CD4-positive, alpha-beta T cell treated with Interleukin-6 for 4 hours (primary cell): ENCODE results near the gene MACROD2.
"Not testable (repeated sequence)": the region's sequence is repeated elsewhere in the genome, so short reads cannot be mapped to it uniquely, and the experiment has no call there.

Experiments
- DNase-seq: peaks from one replicate; pipeline ENCODE4 v3.0.0-alpha.2; 2020; ENCODE audit warnings: mixed read lengths

The MACROD2 gene

GRCh38 chr20:14972690-14973089, 977.4 kb downstream of the MACROD2 start:
- no peak for DNase-seq

- no peak for DNase-seq
Measured at GRCh38 chr20:14979453-14979986, 984.2 kb downstream of the MACROD2 start.

DNA sequence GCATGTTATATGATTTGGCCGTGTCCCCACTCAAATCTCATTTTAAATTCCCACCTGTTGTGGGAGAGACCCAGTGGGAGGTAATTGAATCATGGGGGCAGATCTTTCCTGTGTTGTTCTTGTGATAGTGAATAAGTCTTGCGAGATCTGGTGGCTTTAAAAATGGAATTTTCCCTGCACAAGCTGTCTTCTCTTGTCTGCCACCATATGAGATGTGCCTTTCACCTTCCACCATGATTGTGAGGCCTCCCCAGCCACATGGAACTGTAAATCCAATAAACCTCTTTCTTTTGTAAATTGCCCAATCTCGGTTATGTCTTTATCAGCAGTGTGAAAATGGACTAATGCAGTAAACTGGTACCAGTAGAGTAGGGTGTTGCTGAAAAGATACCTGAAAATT, 986.2 kb downstream of the MACROD2 start:
- not testable (repeated sequence) for DNase-seq

- not testable (repeated sequence) for DNase-seq
Measured at GRCh38 chr20:14982324-14982723, 987.0 kb downstream of the MACROD2 start.

DNA sequence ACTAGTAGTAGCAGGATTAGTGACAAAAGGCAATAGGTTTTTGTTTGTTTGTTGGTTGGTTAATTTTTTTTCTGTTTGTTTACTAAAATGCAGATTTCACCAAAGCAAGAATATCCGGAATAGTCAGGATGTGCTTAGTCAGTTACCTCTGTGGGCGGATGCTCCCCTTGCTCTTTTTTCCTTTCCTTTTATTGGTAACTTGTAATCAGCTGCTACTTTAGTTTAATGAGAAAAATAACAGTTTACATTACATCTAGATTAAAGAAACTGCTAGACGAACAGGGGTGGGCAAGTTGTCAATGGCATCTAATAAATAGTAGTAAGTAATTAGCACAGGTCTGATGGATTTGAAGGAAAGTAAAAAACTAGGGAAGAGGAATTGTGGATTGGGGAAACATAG, 989.0 kb downstream of the MACROD2 start:
- no peak for DNase-seq

- no peak for DNase-seq
Measured at GRCh38 chr20:14984768-14985622, 989.7 kb downstream of the MACROD2 start.

DNA sequence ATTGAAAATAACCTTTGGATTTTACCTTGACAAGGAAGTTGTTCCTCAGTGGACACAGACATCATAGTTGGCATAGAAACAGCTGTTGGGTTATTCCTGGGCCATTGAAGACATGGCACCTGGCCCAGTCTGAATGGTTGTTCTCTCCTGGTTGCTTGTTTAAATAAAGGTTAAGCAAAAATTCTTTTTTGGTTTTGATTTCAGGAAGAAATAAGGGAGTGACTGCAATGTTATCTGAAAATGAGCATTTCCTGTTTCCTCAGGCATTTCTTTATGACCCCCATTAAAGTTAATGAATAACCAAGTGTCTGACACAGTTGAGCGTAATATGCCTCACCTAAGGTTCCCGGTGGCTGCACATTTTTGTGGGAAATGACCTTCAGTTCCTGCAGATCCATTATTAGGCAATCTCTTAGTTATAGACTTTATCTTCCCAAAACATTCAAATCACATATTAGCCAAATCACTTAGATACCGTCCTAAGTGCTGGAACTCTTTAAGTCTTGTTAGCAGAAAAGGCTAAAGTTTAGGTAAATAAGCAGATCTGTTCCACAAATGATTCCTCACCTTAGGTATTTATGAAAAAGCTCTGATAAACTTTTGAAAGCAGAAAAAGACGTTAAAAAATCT, 990.8 kb downstream of the MACROD2 start:
- DNase-seq, result no peak

DNA sequence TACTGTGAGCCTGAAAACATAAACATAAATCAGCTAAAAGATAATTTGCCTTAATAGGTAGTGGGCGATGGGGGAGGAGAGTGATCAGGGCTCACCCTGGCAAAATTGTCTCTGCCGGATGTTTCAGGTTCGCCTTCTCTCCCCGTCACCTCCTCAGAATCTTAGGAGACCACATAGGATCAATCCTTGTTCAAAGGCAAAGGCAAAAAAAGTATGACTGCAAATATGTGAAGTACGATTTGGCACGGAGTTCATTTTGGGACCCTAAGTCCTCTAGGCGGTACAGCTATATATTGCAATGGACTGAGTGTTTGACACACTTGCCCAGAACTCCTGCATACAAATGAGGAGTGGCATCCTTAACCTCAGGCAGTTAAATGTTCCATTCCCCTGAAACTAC, 991.3 kb downstream of the MACROD2 start:
- DNase-seq, result no peak

GRCh38 chr20:14989535-14990290, 994.4 kb downstream of the MACROD2 start:
- no peak for DNase-seq

- DNase-seq, result no peak
Measured at GRCh38 chr20:14991023-14991422, 995.7 kb downstream of the MACROD2 start.

- DNase-seq, result no peak
Measured at GRCh38 chr20:14992153-14992552, 996.8 kb downstream of the MACROD2 start.

DNA sequence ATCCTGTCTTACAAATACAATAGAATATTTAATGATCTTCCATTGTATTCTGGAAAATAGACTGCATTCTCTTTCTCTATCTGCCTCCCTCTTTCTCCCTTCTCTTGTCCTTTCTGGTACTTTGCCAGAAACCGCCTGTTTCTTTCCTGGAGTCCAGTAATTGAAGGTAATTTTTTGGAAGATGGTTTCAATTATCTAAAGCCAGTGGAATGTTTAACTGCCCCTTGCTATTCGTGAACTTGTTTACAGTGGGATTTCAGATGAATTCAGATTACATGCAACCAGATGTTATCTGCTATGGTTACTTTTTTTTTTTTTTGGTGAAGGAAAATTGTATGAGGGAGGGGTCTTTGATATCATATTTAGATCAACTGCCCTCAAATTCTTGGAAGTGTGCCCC, 997.6 kb downstream of the MACROD2 start:
- DNase-seq, result no peak

- no peak for DNase-seq
Measured at GRCh38 chr20:14996883-14997672, 1001.8 kb downstream of the MACROD2 start.

- DNase-seq, result no peak
Measured at GRCh38 chr20:14997791-14998190, 1002.5 kb downstream of the MACROD2 start.

- no peak for DNase-seq
Measured at GRCh38 chr20:15005300-15005986, 1010.1 kb downstream of the MACROD2 start.

DNA sequence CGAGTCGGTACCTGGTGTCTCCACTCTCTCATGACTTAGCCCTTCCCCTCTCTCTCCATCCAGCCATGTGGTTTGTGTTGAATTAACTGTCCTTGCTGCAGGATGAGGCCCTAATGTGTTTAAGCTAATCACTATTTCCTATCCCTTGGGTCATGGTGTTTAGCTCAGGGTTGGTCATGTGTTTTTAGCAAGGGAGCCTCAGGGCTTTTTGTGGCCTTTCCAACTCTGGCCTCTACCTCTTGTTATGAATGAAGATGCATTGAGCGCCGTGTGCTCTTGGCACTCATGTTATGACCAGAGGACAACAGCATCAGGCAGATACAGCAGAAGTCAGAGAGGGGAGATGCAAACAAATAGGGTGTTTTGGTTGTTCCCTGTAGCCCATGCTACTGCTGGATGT, 1016.3 kb downstream of the MACROD2 start:
- DNase-seq, result no peak

GRCh38 chr20:15012566-15012965, 1017.2 kb downstream of the MACROD2 start:
- no peak for DNase-seq

DNA sequence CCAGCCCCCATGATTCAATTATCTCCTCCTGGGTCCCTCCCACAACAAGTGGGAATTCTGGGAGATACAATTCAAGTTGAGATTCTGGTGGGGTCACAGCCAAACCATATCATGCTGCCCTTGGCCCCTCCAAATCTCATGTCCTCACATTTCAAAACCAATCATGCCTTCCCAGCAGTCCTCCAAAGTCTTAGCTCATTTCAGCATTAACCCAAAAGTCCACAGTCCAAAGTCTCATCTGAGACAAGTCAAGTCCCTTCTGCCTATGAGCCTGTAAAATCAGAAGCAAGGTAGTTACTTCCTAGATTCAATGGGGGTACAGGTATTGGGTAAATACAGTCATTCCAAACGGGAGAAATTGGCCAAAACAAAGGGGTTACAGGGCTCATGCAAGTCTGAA, 1021.6 kb downstream of the MACROD2 start:
- DNase-seq, result not testable (repeated sequence)

DNA sequence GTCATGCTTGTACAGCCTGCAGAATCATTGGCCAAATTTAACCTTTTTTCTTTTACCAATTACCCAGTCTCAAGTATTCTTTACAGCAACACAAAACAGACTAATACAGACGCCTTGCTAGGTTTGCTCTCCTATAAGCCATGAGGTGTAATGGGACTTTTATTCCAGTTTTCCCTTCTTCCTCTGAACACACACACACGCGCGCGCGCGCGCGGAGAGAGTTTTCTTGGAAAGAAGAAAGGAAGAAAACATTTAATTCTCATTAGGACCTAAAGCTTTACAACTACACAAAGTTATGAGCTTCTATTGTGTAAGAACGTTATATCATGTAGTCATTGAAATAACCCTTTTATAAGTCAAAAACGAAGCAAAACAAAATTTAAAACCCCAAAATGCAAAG, 1023.6 kb downstream of the MACROD2 start:
- DNase-seq, result no peak

DNA sequence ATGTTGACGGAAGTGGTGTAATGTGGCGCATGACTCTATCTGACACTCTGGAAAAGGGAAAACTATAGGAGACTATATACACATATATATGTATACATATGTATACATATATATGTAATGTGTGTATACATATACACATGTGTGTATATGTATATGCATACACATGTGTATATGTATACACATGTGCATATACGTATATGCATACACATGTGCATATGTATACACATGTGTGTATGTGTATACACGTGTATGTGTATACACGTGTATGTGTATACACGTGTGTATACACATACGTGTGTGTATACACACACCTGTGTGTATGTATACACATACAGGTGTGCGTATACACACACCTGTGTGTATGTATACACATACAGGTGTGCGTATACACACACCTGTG, 1025.5 kb downstream of the MACROD2 start:
- no peak for DNase-seq

GRCh38 chr20:15022921-15023320, 1027.6 kb downstream of the MACROD2 start:
- DNase-seq, result no peak

GRCh38 chr20:15026759-15027158, 1031.4 kb downstream of the MACROD2 start:
- no peak for DNase-seq
